HG03575 (cell line): ENCODE results near the gene OCEL1.
"Not testable (repeated sequence)": the region's sequence is repeated elsewhere in the genome, so short reads cannot be mapped to it uniquely, and the experiment has no call there.

ENCODE experiments used
- ATAC-seq: cut with Tn5 transposase; IDR thresholded peaks from one replicate; pipeline ENCODE4 v1.9.1; 2021; ENCODE audit not compliant: unreplicated experiment, insufficient number of reproducible peaks, low FRiP score; ENCODE audit errors: extremely low read depth

Gene OCEL1

DNA sequence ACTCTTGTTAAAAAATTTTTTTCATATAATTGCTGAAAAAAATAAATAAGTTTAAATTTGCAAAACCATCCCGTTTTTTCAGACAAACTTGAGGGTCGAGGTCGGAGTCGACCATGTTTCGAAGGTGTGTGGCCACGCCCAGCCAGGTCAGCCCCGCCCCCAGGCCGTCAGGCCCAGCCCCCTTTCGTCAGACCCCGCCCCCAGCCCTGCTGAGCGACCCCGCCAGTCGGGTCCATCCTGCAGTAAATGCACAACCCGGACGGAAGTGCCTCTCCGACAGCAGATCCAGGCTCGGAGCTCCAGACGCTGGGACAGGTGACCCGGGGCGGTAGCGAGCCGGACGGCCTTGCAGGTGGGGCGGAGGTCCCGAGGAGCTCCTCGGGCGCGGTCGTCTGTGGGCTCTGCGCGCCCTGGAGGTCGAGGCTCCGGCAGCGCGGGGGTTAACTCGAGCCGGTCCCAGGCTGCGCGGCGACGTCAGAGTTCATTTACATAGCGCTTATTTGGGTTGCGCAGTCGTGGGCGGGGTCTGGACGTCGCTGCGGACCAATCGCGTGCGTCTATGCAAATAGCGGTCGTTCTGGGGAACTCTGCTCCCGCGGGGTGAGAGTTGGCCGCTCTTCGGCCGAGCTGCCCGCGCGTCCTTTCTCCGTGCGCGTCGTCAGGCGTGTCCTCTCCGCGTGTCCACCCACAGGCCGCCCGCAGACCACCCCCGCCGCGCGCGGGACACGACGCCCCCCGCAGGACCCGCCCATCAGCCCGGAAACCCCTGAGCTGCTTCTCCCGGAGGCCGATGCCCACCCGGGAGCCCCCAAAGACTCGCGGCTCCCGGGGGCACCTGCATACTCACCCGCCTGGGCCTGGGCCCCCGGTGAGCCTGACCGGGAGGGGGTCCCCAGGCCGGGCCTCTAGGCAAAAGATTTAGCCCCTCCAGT lies at the start of gene OCEL1:
OCEL1 (plus strand) TSS at position 225 of the 932 bp plus-strand sequence; CDS start at position 247, 22 bp downstream.
- no peak for ATAC-seq

- no peak for ATAC-seq
Observed at GRCh38 chr19:17178291-17178690, 47.7 kb upstream of the OCEL1 start.

DNA sequence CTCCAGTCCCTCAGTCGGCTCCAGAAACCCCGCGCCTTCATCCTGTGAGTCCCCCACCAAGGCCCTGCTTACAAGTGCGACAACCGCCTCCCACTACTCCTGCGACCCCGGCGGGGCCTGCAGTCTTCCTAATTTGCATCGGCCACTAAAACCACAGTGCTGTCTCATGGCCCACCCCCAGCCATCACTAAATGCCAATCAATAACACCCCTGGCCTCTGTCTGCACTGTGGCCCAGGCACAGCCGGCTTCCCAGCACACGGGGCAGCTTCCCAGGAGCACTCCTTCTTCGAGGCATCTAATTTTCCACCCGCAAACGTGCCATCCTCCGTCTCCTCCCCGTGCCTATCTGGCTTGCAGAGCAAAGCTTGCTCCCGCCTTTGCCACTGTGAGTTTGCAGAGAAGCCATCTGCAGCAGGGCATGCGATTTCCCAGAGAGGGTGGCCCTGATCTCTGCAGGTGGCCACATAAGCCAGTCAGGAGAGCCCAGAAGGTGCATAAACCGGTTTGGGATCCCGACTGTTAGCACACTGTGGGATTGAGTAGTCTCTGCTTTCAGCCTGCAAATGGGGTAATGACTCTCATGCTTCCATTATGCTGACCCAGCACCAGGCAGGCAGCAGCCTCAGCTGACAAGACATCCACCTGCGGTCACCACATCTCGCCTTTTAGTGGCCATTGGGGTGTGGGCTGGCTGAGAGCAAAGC lies 44.9 kb upstream of the OCEL1 start:
- ATAC-seq: no peak

GRCh38 chr19:17183271-17183761 lies 42.7 kb upstream of the OCEL1 start:
- ATAC-seq: no peak

DNA sequence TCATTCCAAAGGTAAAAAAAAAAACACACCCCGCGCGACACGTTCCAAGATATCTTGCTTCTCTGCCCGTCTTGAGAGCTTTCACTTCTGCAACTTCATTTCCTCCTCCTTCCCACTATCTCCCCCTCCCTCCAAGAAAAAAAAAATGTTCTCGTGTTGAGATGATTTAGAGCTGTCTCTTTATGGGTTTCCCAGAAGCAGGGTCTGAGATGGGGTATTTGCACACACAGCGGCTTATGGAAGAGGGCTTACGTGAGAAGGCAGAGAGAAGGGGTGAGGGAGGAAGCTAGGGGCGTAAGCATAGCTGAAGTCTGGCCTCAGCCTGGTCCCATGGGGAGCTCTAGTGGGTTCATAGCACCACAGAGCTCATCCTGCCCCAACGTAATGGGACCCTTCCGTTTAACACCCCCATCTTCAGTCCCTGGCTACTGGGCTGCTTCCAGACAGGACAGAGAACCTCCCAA lies 42.1 kb upstream of the OCEL1 start:
- no peak for ATAC-seq

GRCh38 chr19:17184371-17184841 lies 41.6 kb upstream of the OCEL1 start:
- no peak for ATAC-seq

DNA sequence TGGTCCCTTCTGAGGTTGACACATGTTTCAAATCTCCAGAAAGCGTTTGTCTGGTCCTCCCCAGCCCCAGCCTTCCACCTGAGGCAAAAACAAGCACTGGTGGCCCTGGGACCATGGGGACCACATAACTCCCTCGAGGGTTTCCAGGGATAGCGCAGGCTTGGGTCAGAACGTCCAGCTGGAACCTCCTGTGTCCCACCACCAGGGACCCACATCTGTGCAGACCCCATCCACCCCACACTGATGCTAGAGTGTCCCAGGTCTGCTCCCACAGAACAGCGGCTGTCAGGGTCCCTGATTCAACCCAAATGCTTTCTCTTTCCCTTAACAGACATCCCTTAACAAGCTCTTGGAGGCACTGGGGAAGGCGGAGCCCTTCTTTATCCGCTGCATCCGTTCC lies 40.4 kb upstream of the OCEL1 start:
- no peak for ATAC-seq

DNA sequence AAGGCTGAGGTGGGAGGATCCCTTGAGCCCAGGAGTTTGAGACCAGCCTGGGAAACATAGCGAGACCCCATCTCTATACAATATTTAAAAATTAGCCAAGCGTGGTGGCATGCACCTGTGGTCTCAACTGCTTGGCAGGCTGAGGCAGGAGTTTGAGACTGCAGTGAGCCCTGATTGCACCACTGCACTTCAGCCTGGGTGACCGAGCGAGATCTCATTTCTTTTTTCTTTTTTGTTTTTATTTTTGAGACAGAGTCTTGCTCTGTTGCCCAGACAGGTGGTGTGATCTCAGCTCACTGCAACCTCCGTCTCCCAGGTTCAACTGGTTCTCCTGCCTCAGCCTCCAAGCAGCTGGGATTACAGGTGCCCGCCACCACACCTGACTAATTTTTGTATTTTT lies 34.3 kb upstream of the OCEL1 start:
- not testable (repeated sequence) for ATAC-seq

DNA sequence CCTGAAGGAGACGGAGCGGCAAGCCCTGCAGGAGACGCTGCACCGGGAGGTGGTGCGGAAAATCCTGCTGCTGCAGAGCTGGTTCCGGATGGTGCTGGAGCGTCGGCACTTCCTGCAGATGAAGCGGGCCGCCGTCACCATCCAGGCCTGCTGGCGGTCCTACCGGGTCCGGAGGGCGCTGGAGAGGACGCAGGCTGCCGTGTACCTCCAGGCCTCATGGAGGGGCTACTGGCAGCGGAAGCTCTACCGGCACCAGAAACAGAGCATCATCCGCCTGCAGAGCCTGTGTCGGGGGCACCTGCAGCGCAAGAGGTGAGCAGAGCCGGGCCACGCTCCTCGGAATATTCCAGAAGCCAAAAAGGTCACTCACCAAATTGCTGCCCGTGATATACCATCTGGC lies 33.3 kb upstream of the OCEL1 start:
- ATAC-seq: no peak

DNA sequence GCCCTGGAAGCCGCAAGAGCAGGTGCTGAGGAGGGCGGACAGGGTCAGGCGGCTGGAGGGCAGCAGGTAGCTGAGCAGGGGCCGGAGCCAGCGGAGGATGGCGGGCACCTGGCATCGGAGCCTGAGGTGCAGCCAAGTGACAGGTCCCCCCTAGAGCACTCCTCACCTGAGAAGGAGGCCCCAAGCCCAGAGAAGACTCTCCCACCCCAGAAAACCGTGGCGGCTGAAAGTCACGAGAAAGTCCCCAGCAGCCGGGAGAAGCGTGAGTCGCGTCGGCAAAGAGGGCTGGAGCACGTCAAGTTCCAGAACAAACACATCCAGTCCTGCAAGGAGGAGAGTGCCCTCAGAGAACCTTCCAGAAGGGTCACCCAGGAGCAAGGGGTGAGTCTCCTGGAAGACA lies 31.4 kb upstream of the OCEL1 start:
- no peak for ATAC-seq

GRCh38 chr19:17195106-17195505 lies 30.9 kb upstream of the OCEL1 start:
- no peak for ATAC-seq

- no peak for ATAC-seq
Observed at GRCh38 chr19:17196610-17197009, 29.4 kb upstream of the OCEL1 start.

GRCh38 chr19:17197666-17198065 lies 28.4 kb upstream of the OCEL1 start:
- no peak for ATAC-seq

GRCh38 chr19:17200408-17201079 lies 25.5 kb upstream of the OCEL1 start:
- no peak for ATAC-seq

GRCh38 chr19:17202249-17202648 lies 23.8 kb upstream of the OCEL1 start:
- no peak for ATAC-seq

DNA sequence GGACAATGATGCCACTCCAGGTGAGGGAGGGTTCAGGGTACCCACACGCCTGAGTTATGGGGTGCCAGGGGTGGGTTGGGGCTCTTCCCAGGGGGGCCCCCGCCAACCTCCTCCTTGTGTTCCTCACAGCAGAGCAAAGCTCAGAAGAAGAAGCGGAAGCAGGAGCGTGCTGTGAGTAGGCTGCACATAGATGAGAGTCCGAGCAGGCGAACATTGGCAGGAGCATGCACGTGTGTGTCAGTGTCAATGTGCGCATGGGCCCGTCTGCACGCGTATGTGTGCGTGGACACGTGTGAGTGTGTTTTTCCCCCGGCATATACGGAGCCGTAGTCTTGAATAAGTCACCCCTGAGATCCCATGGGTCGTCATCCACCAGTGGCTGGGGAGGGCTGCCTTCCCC lies 23.3 kb upstream of the OCEL1 start:
- no peak for ATAC-seq

DNA sequence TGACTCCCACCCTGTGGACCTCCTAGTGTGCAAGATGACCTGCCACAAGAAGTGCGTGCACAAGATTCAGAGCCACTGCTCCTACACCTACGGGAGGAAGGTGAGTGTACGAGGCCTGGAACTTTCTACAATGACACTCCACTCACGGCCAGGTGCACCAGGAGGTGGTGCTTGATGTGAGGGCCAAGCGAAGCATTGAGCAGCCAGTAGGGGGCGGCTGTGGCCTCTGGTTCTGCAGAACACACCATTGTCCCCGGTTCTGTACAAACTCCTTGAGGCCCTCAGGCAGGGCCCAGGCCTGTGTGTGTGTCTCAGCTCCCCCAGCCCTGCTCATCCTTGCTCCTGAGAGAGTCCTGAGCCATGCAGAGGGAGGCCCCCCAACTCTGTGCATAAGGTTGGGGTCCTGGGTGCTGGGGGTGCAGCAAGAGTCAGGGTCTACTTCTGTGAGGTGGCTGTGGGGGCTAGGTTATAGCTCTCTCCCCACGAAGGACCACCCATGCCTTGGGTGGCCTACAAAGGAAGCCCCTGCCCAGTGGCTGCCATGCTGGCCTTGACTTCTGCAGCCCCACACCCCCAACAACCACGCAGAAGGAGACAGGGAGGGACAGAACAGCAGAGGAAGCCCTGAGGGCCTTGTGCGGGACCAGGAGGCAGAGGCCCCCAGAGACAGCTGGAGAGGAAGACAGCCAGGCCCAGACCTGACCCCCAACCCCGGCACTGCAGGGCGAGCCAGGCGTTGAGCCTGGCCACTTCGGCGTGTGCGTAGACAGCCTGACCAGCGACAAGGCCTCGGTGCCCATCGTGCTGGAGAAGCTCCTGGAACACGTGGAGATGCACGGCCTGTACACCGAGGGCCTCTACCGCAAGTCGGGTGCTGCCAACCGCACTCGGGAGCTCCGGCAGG lies 20.5 kb upstream of the OCEL1 start:
- ATAC-seq: no peak
